ENCODE measurements around the gene RNF38.
"Not testable (repeated sequence)": the region's sequence is repeated elsewhere in the genome, so short reads cannot be mapped to it uniquely, and the experiment has no call there.

The RNF38 gene

GRCh38 chr9:36402536-36402935, 2.5 kb upstream of the RNF38 start:
- no peak for DNase-seq

GRCh38 chr9:36401897-36402480, 1.9 kb upstream of the RNF38 start:
- DNase-seq: no peak

- DNase-seq: no peak
Observed at GRCh38 chr9:36401164-36401740, 1.2 kb upstream of the RNF38 start.

- peak; percentile 71 for DNase-seq
Observed at GRCh38 chr9:36400332-36401163, 479 bp upstream of the RNF38 start.

- no peak for DNase-seq
Observed at GRCh38 chr9:36398745-36399144, 1.3 kb downstream of the RNF38 start.

GRCh38 chr9:36396985-36397384, 3.1 kb downstream of the RNF38 start:
- no peak for DNase-seq

- no peak for DNase-seq
Observed at GRCh38 chr9:36392489-36392888, 7.6 kb downstream of the RNF38 start.

- no peak for DNase-seq
Observed at GRCh38 chr9:36389590-36389989, 10.5 kb downstream of the RNF38 start.

GRCh38 chr9:36386396-36386965, 13.6 kb downstream of the RNF38 start:
- DNase-seq: not testable (repeated sequence)

GRCh38 chr9:36382484-36382883, 17.6 kb downstream of the RNF38 start:
- no peak for DNase-seq

- no peak for DNase-seq
Observed at GRCh38 chr9:36364577-36364976, 35.5 kb downstream of the RNF38 start.

- DNase-seq: no peak
Observed at GRCh38 chr9:36363448-36363847, 36.6 kb downstream of the RNF38 start.

GRCh38 chr9:36358486-36358885, 41.6 kb downstream of the RNF38 start:
- DNase-seq: no peak

GRCh38 chr9:36357639-36358038, 42.4 kb downstream of the RNF38 start:
- no peak for DNase-seq

GRCh38 chr9:36346569-36346968, 53.5 kb downstream of the RNF38 start:
- DNase-seq: no peak

- DNase-seq: no peak
Observed at GRCh38 chr9:36345103-36345846, 54.8 kb downstream of the RNF38 start.

GRCh38 chr9:36341936-36342577, 58.0 kb downstream of the RNF38 start:
- no peak for DNase-seq

- no peak for DNase-seq
Observed at GRCh38 chr9:36337865-36338264, 62.2 kb downstream of the RNF38 start.

- no peak for DNase-seq
Observed at GRCh38 chr9:36337002-36337401, 63.1 kb downstream of the RNF38 start.

- DNase-seq: no peak
Observed at GRCh38 chr9:36336131-36336907, 63.8 kb downstream of the RNF38 start.

- DNase-seq: no peak
Observed at GRCh38 chr9:36332006-36332405, 68.1 kb downstream of the RNF38 start.
